Measurements from ENCODE around the gene MELTF. TPM values are rescaled to one million over a fixed set of nuclear protein-coding genes. Genes with fewer than 3 reads are reported as not detected.
"Not testable (repeated sequence)": the region's sequence is repeated elsewhere in the genome, so short reads cannot be mapped to it uniquely, and the experiment has no call there.

The MELTF gene
- total RNA-seq, 2 experiments from 2014 or later = 9.6 to 14.6 TPM

GRCh38 chr3:197040658-197041057 lies 11.0 kb upstream of the MELTF start:
- Histone ChIP-seq H3K36me3 (ENCODE audit: insufficient read depth, low read length) (peaks cover 20% of the 10 kb centered on the region; the same call in 1 of the 2 replicates), H3K9me2 (ENCODE audit: insufficient read depth, low read length) (no peaks in the 10 kb centered on the region), H3K79me2 (ENCODE audit: insufficient read depth, low read depth, low read length) (no peaks in the 10 kb centered on the region), H2AFZ (ENCODE audit: low read length) (no peak overlapping the region), H4K20me1 (ENCODE audit: insufficient read depth, low read length) (no peaks in the 10 kb centered on the region), H3K4me2 (ENCODE audit: low read length) (no peak overlapping the region), H3K27ac (ENCODE audit: low read depth, low read length, poor library complexity, severe bottlenecking) (no peak overlapping the region), H3K9me3 (ENCODE audit: low read length) (no peaks in the 10 kb centered on the region), H3K4me1 (ENCODE audit: insufficient read depth, low read length, poor library complexity, severe bottlenecking) (no peaks in the 10 kb centered on the region), H3K4me3 (ENCODE audit: low read depth, low read length, poor library complexity, severe bottlenecking) (no peak overlapping the region)
- POLR2A ChIA-PET = interaction anchor here (0.9 kb wide), 1 partner anchor 12 kb away, joined by 3 read pairs; no protein-coding TSS in a partner anchor
- BruUV-seq (replicated peaks) = no TSS peak
- CTCF ChIA-PET (ENCODE audit: unreplicated experiment) = no interaction called here
- intact Hi-C loops (cut with micrococcal nuclease; ENCODE audit: unreplicated experiment) = no loop called here
- no peak for DNase-seq (ENCODE audit: low spot score)
- no peak for TF ChIP-seq CTCF (conservative IDR thresholded peaks at IDR 0.05; ENCODE audit: low read length)
- TF ChIP-seq EZH2phosphoT487 (IDR thresholded peaks at IDR 0.05; ENCODE audit: borderline replicate concordance, low read depth, low read length) = no peak

- Histone ChIP-seq H3K27ac (ENCODE audit: low read depth, low read length, poor library complexity, severe bottlenecking) (no peak overlapping the region), H4K20me1 (ENCODE audit: insufficient read depth, low read length) (no peaks in the 10 kb centered on the region), H3K4me3 (ENCODE audit: low read depth, low read length, poor library complexity, severe bottlenecking) (no peak overlapping the region), H3K9me3 (ENCODE audit: low read length) (no peaks in the 10 kb centered on the region), H2AFZ (ENCODE audit: low read length) (no peak overlapping the region), H3K9me2 (ENCODE audit: insufficient read depth, low read length) (no peaks in the 10 kb centered on the region), H3K4me2 (ENCODE audit: low read length) (no peak overlapping the region), H3K36me3 (ENCODE audit: insufficient read depth, low read length) (peaks cover 6% of the 10 kb centered on the region; the same call in 1 of the 2 replicates), H3K4me1 (ENCODE audit: insufficient read depth, low read length, poor library complexity, severe bottlenecking) (no peaks in the 10 kb centered on the region), H3K79me2 (ENCODE audit: insufficient read depth, low read depth, low read length) (no peaks in the 10 kb centered on the region)
- ChIA-PET CTCF (ENCODE audit: unreplicated experiment) (no interaction called here), POLR2A (no interaction called here)
- BruUV-seq (replicated peaks) = no TSS peak
- TF ChIP-seq CTCF (conservative IDR thresholded peaks at IDR 0.05; ENCODE audit: low read length) (no peak), EZH2phosphoT487 (IDR thresholded peaks at IDR 0.05; ENCODE audit: borderline replicate concordance, low read depth, low read length) (no peak)
- DNase-seq (ENCODE audit: low spot score) = no peak
- intact Hi-C loops (cut with micrococcal nuclease; ENCODE audit: unreplicated experiment) = no loop called here
Measured at GRCh38 chr3:197038679-197039462, 9.3 kb upstream of the MELTF start.

- intact Hi-C loops (cut with micrococcal nuclease; ENCODE audit: unreplicated experiment) = no loop called here
- CTCF ChIA-PET (ENCODE audit: unreplicated experiment) = no interaction called here
Measured at GRCh38 chr3:197035577-197035976, 6.0 kb upstream of the MELTF start.

GRCh38 chr3:197034778-197035177 lies 5.2 kb upstream of the MELTF start:
- H3K36me3 ChIP-seq (ENCODE audit: insufficient read depth, low read length); BruUV-seq (replicated peaks); H2AFZ ChIP-seq (ENCODE audit: low read length); H3K27ac ChIP-seq (ENCODE audit: low read depth, low read length, poor library complexity, severe bottlenecking); H3K4me1 ChIP-seq (ENCODE audit: insufficient read depth, low read length, poor library complexity, severe bottlenecking); H4K20me1 ChIP-seq (ENCODE audit: insufficient read depth, low read length); DNase-seq (ENCODE audit: low spot score); H3K4me3 ChIP-seq (ENCODE audit: low read depth, low read length, poor library complexity, severe bottlenecking); H3K9me3 ChIP-seq (ENCODE audit: low read length); intact Hi-C loops (cut with micrococcal nuclease; ENCODE audit: unreplicated experiment); H3K79me2 ChIP-seq (ENCODE audit: insufficient read depth, low read depth, low read length); CTCF ChIA-PET (ENCODE audit: unreplicated experiment); H3K4me2 ChIP-seq (ENCODE audit: low read length); H3K9me2 ChIP-seq (ENCODE audit: insufficient read depth, low read length): not testable (repeated sequence)
- POLR2A ChIA-PET = interaction anchor here (0.6 kb wide), 1 partner anchor 473 kb away, joined by 3 read pairs; no protein-coding TSS in a partner anchor

More at GRCh38 chr3:197035577-197035976, 6.0 kb upstream of the MELTF start:
- no peak overlapping the region for H3K4me2 ChIP-seq (ENCODE audit: low read length)
- BruUV-seq (replicated peaks) = no TSS peak
- no peak overlapping the region for H2AFZ ChIP-seq (ENCODE audit: low read length)
- H3K9me3 ChIP-seq (ENCODE audit: low read length) = no peaks in the 10 kb centered on the region
- H3K36me3 ChIP-seq (ENCODE audit: insufficient read depth, low read length) = no peaks in the 10 kb centered on the region
- H3K4me3 ChIP-seq (ENCODE audit: low read depth, low read length, poor library complexity, severe bottlenecking) = no peak overlapping the region
- POLR2A ChIA-PET = interaction anchor here (1.2 kb wide), 1 partner anchor 147 kb away, joined by 3 read pairs; no protein-coding TSS in a partner anchor
- TF ChIP-seq CTCF (conservative IDR thresholded peaks at IDR 0.05; ENCODE audit: low read length) (no peak), EZH2phosphoT487 (IDR thresholded peaks at IDR 0.05; ENCODE audit: borderline replicate concordance, low read depth, low read length) (no peak)
- H4K20me1 ChIP-seq (ENCODE audit: insufficient read depth, low read length) = no peaks in the 10 kb centered on the region
- no peaks in the 10 kb centered on the region for H3K79me2 ChIP-seq (ENCODE audit: insufficient read depth, low read depth, low read length)
- H3K4me1 ChIP-seq (ENCODE audit: insufficient read depth, low read length, poor library complexity, severe bottlenecking) = no peaks in the 10 kb centered on the region
- no peaks in the 10 kb centered on the region for H3K9me2 ChIP-seq (ENCODE audit: insufficient read depth, low read length)
- no peak overlapping the region for H3K27ac ChIP-seq (ENCODE audit: low read depth, low read length, poor library complexity, severe bottlenecking)
- no peak for DNase-seq (ENCODE audit: low spot score)

Measured in OCI-LY7 (cell line).